GM21515 (cell line): Measurements from ENCODE around the gene PTHLH.

Experiments
- ATAC-seq: cut with Tn5 transposase; IDR thresholded peaks from one replicate; pipeline ENCODE4 v1.9.1; 2021; ENCODE audit not compliant: unreplicated experiment

PTHLH gene

DNA sequence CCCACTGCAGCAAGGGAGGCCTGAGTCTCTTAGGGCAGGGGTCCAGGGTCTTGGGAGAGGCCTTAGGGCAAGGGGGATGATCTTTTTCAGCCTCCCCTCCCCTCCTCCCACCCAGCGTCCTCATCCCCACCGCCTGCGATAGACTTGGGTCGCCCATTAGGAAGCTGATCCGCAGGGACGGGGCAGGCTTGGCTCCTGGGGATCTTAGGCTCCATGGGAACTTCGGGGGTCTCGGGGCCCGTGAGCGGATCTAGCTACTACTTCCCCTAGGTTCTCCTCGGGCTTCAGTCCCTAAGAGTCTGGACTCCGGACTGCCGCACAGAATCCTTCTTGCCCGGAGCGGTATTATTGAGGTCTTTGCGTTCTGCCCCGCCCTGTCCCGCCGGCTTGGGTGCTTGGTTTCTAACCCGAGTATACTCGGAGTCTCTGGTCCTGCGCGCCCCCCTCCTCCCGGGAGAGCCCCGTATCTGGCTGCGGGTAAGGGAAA is 2.2 kb upstream of the PTHLH start:
- no peak for ATAC-seq

DNA sequence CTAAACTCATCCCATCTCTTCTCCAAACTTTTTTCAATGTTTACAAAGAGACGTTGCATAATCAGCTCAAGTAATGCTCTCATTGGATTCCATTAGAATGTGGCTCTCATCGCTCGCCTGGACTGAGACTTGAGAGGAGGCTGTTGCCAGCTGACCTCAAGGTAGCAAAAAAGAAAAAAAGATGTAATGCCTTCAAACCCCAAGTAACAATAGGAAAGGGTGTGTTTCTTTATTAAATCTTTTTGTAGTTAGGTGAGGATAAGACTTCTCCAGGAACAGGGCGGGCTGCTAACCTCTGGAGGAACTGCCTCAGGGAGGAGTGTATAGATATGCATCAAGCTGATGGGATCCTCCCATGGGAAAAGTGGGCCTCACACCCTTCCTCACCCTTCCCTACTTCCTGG is 956 bp upstream of the PTHLH start:
- no peak for ATAC-seq

DNA sequence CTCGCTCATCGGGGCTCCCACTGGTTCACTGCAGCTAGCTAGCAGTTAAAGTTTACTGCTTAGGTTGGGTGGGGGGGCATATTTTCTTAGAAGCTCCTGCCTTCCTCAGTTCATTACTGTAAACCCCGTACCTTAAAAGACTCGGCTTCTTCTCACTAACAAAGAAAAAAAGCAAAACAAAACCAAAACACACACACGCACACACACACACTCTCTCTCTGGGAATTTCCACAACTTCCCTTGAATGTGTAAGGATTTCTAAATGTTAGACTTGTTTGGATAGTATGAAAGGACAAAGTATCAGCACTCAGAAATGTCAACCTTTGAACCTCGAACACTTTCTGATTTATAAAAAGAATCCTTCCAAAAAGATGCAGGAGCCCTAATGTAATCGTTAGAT is 927 bp downstream of the PTHLH start:
- ATAC-seq = no peak

DNA sequence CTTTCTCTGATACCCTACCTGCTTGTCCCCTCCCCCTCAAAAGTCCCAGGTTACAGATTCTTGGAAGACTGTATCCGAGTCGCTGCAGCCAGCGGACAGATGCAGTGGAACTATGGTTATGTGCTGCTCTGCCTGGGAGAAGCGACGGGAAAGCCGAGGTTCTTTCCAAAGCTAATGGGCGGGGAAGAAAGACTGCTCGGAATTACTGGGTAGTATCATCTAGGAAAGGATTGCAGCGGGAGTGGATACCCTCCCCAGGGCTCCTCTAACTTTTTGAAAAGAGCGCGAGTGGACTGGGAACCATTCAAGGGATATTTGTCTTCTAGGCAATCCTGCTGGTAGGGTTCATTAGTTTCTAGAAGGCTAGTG is 1.4 kb downstream of the PTHLH start:
- no peak for ATAC-seq

DNA sequence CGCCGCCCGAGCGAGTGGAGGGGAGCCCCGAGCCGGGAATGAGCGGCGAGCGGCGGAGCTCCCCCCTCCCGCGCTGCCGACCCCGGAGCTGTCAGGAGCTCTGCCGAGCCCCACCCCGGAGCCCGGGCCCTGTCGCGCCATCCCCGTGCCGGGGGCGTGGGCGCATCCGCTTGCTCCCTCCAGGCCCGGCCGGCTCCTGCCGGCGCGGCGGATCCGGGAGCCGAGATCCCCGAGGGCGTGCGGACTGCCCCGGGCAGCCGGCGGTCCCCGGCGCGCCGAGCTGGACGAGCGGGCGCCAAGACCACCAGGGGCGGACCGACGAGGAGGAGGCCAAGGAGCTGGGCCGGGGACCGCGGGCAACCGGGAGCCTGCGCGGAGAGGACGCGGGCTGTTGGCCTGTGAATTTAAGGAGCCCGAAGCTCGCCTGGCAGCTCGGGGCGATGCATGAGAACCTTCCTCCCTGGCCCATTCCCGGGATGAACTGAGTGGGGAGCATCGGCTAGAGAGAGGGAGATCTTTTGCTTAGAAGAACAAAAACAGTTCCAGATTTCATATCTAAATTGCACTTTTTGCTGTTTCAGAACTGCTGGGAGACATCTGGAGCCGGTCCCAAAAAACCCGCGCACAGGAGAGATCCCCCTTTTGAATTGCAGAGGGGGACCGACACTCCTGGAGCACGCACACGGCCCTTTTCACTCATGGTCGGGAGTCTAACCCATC is 2.0 kb downstream of the PTHLH start:
- peak; percentile 11 for ATAC-seq

DNA sequence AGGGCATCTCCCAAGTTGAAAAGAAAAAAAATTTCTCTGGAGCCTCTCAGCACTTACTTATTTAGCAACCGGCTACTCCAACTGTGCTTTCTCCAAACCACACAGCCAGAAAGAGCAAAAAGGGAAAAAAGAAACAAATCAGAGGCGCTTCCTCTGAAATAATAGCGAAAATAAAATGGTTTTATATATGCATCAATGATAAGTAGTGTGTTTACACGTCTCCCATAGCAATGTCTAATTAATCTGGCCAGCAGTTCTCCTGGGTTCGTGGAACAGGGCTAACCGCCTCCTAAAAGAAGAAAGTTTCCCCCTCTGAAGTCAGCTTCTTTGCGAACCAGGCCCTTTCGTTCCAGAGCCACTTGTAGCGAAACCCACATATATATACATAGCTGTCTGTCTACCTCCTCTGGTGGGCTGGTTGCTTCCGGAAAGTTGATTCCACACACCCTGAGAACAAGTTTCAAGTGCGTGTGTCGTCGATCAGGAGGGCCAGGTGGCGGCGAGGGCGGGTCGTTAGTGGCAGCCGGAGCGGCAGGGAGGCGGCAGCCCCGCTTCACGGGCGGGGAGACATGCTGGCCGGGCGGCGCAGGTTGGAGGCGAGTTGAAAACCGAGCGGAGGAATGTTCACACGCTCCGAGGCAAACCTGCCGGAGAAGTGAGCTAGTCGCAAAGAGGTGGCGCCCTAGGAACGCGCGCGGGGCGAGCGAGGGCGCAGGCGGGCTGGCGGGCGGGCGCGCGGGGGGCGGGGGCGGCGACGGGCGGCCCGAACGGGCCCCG is 2.7 kb downstream of the PTHLH start:
- peak; percentile 89 for ATAC-seq

DNA sequence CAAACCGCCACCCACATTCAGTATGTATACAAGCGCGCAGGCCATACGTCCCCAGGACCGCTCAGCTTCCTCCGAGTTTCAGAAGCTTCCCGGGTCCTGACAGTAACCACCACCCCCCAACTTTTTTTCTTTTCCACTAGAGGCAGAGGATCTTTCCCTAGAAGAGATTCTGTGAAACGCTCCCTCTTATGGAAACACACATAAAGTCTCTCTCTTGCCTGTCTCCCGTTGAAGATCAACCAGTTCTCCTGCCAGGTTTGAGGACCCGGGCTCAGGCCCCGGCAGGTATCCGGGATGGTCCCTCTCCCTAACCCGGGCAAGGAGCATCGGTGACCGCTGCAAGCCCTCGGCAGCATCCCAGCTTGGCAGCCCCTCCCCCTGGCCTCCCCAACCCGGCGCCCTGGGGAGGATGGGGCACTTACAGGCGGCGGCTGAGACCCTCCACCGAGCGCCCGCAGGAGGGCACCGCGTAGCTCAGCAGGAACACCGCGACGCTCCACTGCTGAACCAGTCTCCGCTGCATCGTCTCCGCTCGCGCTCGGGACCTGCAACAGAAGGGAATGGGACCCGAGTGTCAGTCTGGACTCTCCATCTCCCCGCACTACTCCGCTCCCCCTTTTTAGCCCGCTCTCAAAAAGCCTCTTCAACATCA is 3.4 kb downstream of the PTHLH start:
- ATAC-seq = no peak

DNA sequence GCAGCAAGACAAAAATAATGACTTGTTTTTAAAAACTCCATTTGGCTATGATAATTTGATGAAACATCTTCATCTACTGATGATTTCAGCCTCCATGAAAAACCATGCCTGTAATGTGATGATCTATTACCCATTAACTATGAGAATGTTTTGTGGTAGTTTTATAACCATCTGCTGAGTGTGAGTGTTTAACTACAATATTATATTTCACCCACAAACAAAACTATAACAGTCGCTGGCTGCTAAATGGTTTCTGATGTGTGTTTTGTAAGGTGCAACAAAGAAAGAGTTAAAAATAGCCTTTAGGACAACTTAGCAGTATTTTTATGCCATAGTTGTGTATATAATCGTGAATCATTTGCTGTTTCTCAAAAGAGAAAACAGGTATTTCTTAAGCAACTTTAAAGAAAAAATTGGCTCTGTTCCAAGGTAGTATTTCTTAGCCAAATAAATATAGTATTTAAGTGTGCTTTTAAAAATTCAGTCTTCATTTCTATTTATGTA is 4.9 kb downstream of the PTHLH start:
- ATAC-seq = no peak

DNA sequence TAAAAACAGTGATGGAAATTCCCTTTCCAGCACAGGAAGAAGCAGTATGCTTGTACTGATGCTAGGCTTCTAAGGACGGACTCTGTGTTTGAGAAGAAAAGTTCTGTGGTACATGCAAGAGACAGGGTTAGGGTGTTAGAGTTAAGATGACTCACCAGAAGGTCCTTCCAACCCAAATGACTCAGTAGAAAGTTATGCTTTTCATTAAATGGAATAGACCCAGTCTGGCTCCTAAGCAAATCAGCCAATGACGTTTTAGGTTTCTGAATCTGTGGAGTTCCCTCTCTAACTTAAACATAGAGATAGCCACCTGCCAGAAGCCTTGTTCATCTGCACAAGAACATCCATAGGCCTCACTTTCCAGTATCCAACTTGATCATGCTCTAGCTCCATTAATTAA is 5.7 kb downstream of the PTHLH start:
- ATAC-seq = no peak

DNA sequence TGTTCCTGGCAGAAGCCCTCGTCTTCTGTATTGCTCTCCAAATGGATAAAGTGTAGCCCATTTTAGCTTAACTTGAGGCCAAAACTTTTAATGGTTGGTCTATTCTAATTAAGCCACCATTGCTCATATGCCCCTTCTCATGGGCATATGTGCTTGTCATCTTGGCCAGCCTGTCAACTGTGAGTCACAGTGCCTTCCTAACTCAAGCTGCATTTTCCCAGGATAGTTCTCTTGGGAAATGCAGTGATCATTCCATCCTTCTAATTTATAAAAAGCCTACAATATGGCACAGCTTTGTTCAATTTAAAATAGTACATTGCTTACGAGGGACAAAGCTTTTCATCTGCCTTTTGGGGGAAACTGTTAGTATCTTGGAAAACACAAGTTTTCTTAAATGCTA is 6.6 kb downstream of the PTHLH start:
- no peak for ATAC-seq

DNA sequence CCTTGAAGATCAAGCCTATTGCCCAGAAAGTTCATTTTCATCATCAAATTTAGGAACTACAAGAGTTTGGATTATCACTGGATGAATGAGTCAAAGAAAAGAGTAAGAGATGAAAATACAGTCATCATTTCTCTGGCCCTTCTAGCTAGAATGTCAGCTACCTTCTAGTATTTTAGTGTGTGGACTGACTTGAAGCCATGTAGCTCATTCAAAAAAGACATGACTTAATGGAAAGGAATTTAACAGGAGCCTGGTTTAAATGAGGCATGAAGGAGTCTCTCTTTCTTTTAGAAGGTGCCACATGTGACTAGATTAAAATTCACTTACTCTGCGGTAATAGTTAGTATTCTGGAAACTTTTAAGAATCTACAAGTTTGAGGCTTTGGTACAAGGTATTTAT is 7.1 kb downstream of the PTHLH start:
- ATAC-seq = no peak

DNA sequence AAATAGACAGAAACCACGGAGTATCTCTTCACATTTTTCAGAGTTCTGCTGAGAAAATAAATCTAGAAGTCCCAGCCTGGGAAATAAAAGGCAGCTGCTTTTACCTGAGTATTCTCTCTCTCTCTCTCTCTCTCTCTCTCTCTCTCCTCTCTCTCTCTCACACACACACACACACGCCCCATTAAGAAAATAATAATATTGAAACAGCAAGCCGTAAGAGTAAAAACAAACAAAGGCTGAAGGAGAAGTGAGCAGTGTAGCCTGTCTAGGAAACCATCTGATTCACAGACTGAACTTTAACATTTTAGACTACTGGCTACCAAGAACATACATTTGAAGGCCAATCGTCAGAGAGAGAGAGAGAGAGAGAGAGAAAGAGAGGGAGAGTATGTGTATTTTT is 8.4 kb downstream of the PTHLH start:
- ATAC-seq = no peak

DNA sequence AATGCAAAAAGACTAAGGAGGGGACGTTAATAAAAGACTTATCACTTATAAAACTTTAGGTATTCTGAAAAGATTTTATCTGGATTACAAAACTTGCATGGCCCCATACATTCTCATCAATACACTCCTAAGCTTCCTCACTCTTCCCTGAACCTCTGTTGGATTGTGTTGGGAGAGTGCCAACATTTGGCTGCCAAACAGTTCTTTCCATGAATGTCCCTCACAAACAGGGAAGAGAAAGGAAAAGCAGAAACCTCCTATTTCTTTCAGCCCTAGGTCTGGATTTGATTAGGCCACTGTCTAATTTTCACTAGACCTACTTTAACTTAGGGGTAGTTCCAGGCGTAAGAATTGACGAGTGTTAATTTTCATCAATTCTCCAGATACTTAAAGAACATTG is 11.7 kb downstream of the PTHLH start:
- ATAC-seq = no peak

DNA sequence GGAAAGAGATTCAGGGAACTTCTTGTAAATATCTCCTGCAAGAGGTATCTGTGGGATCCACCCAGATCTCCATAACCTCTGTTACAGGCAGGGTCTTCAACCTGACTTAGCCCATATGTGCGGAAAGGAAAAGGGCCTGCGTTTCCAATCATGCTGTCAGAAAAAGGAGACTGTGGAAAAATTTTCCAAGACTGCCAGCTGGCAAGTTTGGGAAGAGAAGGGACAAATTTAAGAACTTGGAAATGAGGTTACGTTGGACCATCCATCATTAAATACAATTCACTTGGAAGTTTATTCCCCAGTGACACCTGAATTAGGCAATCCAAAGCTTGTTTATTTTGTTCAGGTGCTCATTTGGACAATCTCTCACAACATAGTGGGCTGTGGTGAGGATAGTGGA is 13.9 kb downstream of the PTHLH start:
- ATAC-seq = no peak

DNA sequence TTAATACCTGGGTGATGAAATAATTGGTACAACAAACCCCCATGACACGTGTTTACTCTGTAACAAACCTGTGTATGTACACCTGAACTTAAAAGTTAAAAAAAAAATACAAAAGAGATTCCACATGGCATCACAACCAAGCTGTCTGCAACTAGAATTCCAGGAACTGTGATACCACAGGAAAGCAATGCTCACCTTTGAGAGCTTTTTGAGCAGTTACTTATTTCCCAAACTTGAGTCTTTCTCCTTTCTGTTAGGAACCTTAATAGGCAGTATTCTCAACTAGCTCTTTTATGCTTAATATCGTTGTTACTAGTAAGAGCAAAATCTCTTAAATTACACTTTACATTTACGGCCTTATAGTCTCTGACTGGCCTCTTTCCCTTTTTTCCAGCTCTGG is 15.2 kb downstream of the PTHLH start:
- ATAC-seq = no peak

DNA sequence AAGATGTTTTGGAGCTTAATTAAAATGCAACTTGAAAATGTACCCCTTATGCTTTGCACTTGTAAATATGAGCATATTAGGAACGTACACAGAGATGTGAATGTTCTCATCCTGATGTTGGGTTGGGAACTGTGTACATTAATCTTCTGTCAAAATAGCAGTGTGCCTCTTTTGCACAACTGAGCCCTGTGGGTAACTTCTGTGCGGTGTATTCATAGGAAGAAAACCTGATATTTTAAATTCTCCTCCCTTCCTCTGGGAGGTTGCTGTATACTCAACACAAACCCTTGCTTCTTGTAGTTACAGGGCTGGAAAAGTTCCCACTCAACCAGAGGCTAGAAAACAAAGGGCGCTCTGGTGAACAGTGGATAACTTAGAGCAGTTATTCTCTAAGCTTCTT is 18.7 kb downstream of the PTHLH start:
- no peak for ATAC-seq

DNA sequence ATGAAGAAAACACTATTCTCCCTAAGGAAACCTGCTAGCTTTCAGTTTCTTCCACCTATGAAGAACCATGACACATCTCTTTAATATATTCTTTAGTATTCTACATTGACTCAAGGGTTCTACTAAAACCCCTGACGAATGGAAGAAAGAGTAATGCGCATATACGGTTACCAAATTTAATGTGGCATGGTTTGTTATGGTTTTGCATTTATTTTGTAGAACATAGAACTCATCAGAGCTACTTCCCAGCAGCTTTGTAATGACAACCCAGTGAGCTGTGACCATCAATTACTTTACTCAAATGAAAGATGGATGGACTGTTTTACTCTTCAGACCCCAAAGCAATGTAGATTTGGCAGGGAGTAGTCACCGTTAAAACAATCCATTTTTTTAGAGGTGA is 19.2 kb downstream of the PTHLH start:
- ATAC-seq = no peak

DNA sequence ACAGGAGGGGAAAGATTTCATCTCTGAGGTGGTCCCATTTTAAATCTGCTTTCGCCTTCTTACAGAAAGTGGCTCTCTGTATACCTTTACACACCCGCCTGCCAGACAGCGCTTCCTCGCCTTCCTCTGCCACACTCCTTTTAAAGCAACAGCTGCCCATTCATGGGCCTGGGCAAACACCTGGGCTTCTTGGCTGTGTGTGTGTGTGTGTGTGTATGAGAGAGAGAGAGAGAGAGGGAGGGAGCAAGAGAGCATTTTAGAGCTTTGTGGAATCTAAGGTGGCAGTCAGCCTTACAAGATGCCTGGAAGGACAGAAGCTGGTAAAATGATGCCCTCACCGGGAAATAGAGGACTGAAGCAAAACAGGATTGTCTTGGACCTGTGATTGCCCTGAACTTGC is 20.0 kb downstream of the PTHLH start:
- no peak for ATAC-seq

DNA sequence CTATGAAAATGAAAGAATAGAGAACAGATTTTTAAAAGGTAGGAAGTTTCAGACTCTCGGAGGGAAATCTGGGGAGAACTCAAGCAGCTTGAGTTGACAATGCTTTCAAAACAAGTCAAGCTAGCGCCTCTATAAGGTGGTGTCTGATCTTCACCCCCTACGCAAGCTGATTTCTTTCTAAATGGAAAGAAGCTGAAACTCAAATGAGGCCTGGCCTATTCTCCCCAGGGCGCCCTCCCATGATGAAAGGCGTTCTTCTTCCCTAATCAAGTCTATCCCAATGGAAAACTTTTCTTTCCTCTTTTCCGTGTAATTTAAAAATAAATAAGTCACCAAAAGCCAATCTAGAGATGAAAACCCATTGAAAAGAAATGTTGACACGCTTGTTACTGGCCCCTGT is 20.6 kb downstream of the PTHLH start:
- no peak for ATAC-seq

DNA sequence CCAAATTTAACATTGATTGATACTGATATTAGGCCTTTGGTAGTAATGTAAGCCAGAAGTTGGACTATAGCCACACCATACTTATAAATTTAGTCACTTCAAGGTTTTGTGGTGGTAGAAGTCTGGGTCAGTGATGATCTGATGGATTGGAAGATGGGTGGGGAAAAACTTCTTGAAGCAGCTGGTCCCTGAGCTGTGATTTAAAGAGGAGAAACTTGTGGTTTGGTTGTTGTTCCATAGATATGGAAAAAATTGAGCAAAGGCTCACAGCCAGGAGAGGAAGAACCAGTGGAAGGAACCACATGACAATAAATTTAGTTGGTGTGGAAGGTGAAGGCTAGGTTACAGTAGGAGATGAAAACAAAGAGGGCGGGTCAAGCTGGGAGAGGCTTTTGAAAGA is 26.1 kb downstream of the PTHLH start:
- ATAC-seq = no peak

DNA sequence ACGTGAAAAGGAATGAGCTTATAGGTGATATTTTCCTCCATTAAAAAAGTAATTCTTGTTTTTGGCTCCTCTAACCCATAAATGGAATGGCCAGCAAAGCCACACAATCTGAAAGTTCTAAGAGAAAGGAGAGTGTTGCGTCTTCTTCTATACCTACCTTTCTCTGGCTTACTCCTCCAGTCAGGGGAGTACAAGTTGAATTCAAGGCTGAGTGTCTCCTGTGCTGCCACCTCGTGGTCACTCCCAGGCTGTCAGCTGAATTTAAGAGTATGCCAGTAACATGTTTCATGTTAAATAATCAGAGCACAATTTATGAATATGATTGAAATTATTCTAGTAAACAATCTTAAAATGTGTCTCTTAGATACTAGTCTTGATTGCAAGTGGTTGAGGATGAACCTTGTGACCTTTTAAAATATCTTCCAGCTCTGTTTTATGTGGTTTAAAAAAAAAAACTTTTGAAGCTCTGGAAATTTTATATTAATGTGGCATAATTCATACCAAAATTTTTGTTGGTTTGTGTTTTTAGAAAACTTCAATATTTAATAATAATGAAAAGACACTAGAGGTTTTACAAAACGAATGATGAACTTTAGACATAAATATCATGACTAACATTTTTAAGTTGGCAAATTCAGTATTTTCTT is 31.7 kb downstream of the PTHLH start:
- peak; percentile 94 for ATAC-seq
